H1 (cell line): ENCODE results near the gene PLEKHA5. TPM values are rescaled to one million over a fixed set of nuclear protein-coding genes. Genes with fewer than 3 reads are reported as not detected.

Experiments used
- CTCF ChIA-PET: fragments of 300-600 bp; sonication (Branson Sonifier 250); formaldehyde crosslinking; loops from one replicate; lab custom pipeline; 2021; ENCODE audit not compliant: partially characterized antibody; lab: Charles Lee
- POLR2A ChIA-PET: fragments of 300-600 bp; sonication (Branson Sonifier 250); formaldehyde crosslinking; loops from one replicate; lab custom pipeline; 2021; ENCODE audit warnings: inconsistent platforms; ENCODE audit not compliant: partially characterized antibody; lab: Charles Lee
- DNase-seq, 2 experiments: peaks; one replicate each; pipeline versions ENCODE4 v3.0.0 to v3.0.0-alpha.2; 2010 to 2022; ENCODE audit warnings: low spot score in 2 of 2, low read depth in 1 of 2, mixed read lengths in 1 of 2
- FAIRE-seq: peaks from 2 replicates; lab custom pipeline; 2011; peaks lifted over from hg19 to GRCh38; lab: Jason Lieb, UNC
- H2AFZ ChIP-seq: 2 replicates; pipeline ENCODE4 v1.8.1; 2012; ENCODE audit warnings: low read length, inconsistent platforms
- H2AK5ac ChIP-seq: 2 replicates; pipeline ENCODE4 v1.6.1; 2013; ENCODE audit warnings: low read depth, low read length
- H2BK120ac ChIP-seq: replicated peaks from 2 replicates; pipeline ENCODE3; 2013; ENCODE audit warnings: low read depth, low read length, inconsistent platforms
- H2BK12ac ChIP-seq: 2 replicates; pipeline ENCODE4 v1.6.1; 2013; ENCODE audit warnings: low read depth, low read length
- H2BK15ac ChIP-seq: 2 replicates; pipeline ENCODE4 v1.6.1; 2013; ENCODE audit warnings: low read length
- H2BK20ac ChIP-seq: 2 replicates; pipeline ENCODE4 v1.6.1; 2013; ENCODE audit warnings: low read length
- H2BK5ac ChIP-seq: 2 replicates; pipeline ENCODE4 v1.6.1; 2013; ENCODE audit warnings: low read depth, low read length
- H3K14ac ChIP-seq: 2 replicates; pipeline ENCODE4 v1.6.1; 2013; ENCODE audit warnings: inconsistent platforms; ENCODE audit not compliant: insufficient read length
- H3K18ac ChIP-seq: 2 replicates; pipeline ENCODE4 v1.6.1; 2013; ENCODE audit warnings: low read length; ENCODE audit errors: extremely low read depth
- H3K23ac ChIP-seq: 2 replicates; pipeline ENCODE4 v1.6.1; 2013; ENCODE audit warnings: inconsistent platforms; ENCODE audit not compliant: insufficient read length
- H3K23me2 ChIP-seq: 2 replicates; pipeline ENCODE4 v1.6.1; 2013; ENCODE audit warnings: low read depth, low read length
- H3K27ac ChIP-seq: 2 replicates; pipeline ENCODE4 v1.6.1; 2011; ENCODE audit warnings: low read depth, low read length, inconsistent platforms
- H3K27me3 ChIP-seq, 4 experiments: replicated peaks in 1 of 4; 1 replicate in 1 of 4; 2 replicates in 3 of 4; pipeline versions ENCODE4 v1.6.1 to v1.8.1; 2011 to 2013; ENCODE audit warnings: low read length in 3 of 4, mild to moderate bottlenecking in 3 of 4, inconsistent platforms in 2 of 4, mixed read lengths in 2 of 4, moderate library complexity in 1 of 4; ENCODE audit not compliant: control insufficient read depth in 3 of 4, insufficient read depth in 3 of 4; ENCODE audit errors: extremely low read depth in 1 of 4
- H3K36me3 ChIP-seq, 4 experiments: 2 replicates each; pipeline versions ENCODE4 v1.6.1 to v1.8.1; 2011 to 2013; ENCODE audit warnings: mild to moderate bottlenecking in 4 of 4, low read length in 3 of 4, moderate library complexity in 2 of 4, control low read depth in 1 of 4, inconsistent platforms in 1 of 4; ENCODE audit not compliant: insufficient read depth in 4 of 4, control insufficient read depth in 2 of 4
- H3K4ac ChIP-seq: replicated peaks from 2 replicates; pipeline ENCODE3; 2013; ENCODE audit warnings: low read length, low read depth, mixed read lengths, inconsistent platforms; ENCODE audit not compliant: insufficient read length
- H3K4me1 ChIP-seq, 4 experiments: replicated peaks in 1 of 4; 1 replicate in 1 of 4; 2 replicates in 3 of 4; pipeline versions ENCODE4 v1.6.1 to v1.8.1; 2011 to 2013; ENCODE audit warnings: low read length in 3 of 4, inconsistent platforms in 2 of 4, mixed read lengths in 1 of 4; ENCODE audit not compliant: insufficient read depth in 4 of 4, control insufficient read depth in 3 of 4
- H3K4me2 ChIP-seq, 2 experiments: 2 replicates each; pipeline versions ENCODE4 v1.6.1 to v1.8.1; 2011 to 2013; ENCODE audit warnings: low read depth in 2 of 2, low read length in 2 of 2, control low read depth in 1 of 2, inconsistent platforms in 1 of 2, mild to moderate bottlenecking in 1 of 2; ENCODE audit not compliant: insufficient read depth in 1 of 2
- H3K4me3 ChIP-seq, 4 experiments: fragments of 200-600, 300-600 bp in 1 of 4; sonication (generic), shearing (Covaris generic), sonication (Bioruptor Twin) in 1 of 4; 2 replicates each; pipeline versions ENCODE4 v1.5.1 to v1.8.1; 2011 to 2016; ENCODE audit warnings: low read length in 4 of 4, low read depth in 3 of 4, control low read depth in 2 of 4, inconsistent platforms in 2 of 4, mild to moderate bottlenecking in 2 of 4, mixed read lengths in 1 of 4, moderate library complexity in 1 of 4; ENCODE audit not compliant: insufficient read depth in 2 of 4; ENCODE audit errors: extremely low read depth in 1 of 4
- H3K56ac ChIP-seq: replicated peaks from 2 replicates; pipeline ENCODE3; 2013; ENCODE audit warnings: low read depth, mild to moderate bottlenecking, mixed read lengths, low read length, inconsistent platforms; ENCODE audit not compliant: insufficient read length
- H3K79me1 ChIP-seq: 2 replicates; pipeline ENCODE4 v1.6.1; 2013; ENCODE audit warnings: low read depth, low read length, control low read depth
- H3K79me2 ChIP-seq, 2 experiments: 2 replicates each; pipeline versions ENCODE4 v1.6.1 to v1.8.1; 2012 to 2013; ENCODE audit warnings: low read length in 2 of 2, mild to moderate bottlenecking in 2 of 2, inconsistent platforms in 1 of 2; ENCODE audit not compliant: insufficient read depth in 2 of 2, control insufficient read depth in 1 of 2
- H3K9ac ChIP-seq, 4 experiments: replicated peaks in 1 of 4; 1 replicate in 1 of 4; 2 replicates in 3 of 4; pipeline versions ENCODE4 v1.6.1 to v1.8.1; 2011 to 2013; ENCODE audit warnings: low read depth in 3 of 4, low read length in 3 of 4, control low read depth in 2 of 4, mild to moderate bottlenecking in 2 of 4, moderate library complexity in 2 of 4, inconsistent platforms in 1 of 4; ENCODE audit errors: extremely low read depth in 1 of 4
- H3K9me3 ChIP-seq, 2 experiments: 2 replicates each; pipeline versions ENCODE4 v1.6.1 to v1.8.1; 2012 to 2013; ENCODE audit warnings: mild to moderate bottlenecking in 2 of 2, moderate library complexity in 2 of 2, control low read depth in 1 of 2, inconsistent platforms in 1 of 2, low read depth in 1 of 2, low read length in 1 of 2, mixed read lengths in 1 of 2; ENCODE audit not compliant: insufficient read depth in 2 of 2
- H4K20me1 ChIP-seq, 2 experiments: replicated peaks in 1 of 2; 2 replicates each; pipeline versions ENCODE3 to v1.8.1; 2011 to 2013; ENCODE audit warnings: inconsistent platforms in 2 of 2, low read length in 2 of 2, mild to moderate bottlenecking in 1 of 2; ENCODE audit not compliant: insufficient read depth in 2 of 2, control insufficient read depth in 1 of 2
- H4K5ac ChIP-seq: 2 replicates; pipeline ENCODE4 v1.6.1; 2013; ENCODE audit warnings: low read length, low read depth, mixed read lengths, inconsistent platforms; ENCODE audit not compliant: insufficient read length
- H4K8ac ChIP-seq: 2 replicates; pipeline ENCODE4 v1.8.0; 2013; ENCODE audit warnings: mild to moderate bottlenecking, moderate library complexity, low read length, inconsistent platforms; ENCODE audit not compliant: insufficient read depth; ENCODE audit errors: extremely low read depth
- H4K91ac ChIP-seq: replicated peaks from 2 replicates; pipeline ENCODE3; 2013; ENCODE audit warnings: low read length, mixed read lengths, inconsistent platforms; ENCODE audit not compliant: insufficient read length
- ATF3 ChIP-seq: IDR thresholded peaks from 2 replicates; pipeline ENCODE4 v1.6.1; 2011; ENCODE audit warnings: low read depth, mild to moderate bottlenecking, low read length; ENCODE audit not compliant: insufficient read depth
- BACH1 ChIP-seq: IDR thresholded peaks from 2 replicates; pipeline ENCODE4 v1.6.1; 2012; ENCODE audit warnings: low read length, improper control_type of control experiment
- BCL11A ChIP-seq, 2 experiments: IDR thresholded peaks; one replicate each; pipeline ENCODE4 v1.6.1; 2011; ENCODE audit warnings: low read depth in 2 of 2, low read length in 2 of 2, mild to moderate bottlenecking in 2 of 2
- CTBP2 ChIP-seq: IDR thresholded peaks from 2 replicates; pipeline ENCODE4 v1.7.0; 2011; ENCODE audit warnings: borderline replicate concordance, mild to moderate bottlenecking, moderate library complexity, mixed read lengths, low read length; ENCODE audit not compliant: insufficient read depth, insufficient read length
- EGR1 ChIP-seq: IDR thresholded peaks from 2 replicates; pipeline ENCODE4 v1.6.1; 2011; ENCODE audit warnings: low read depth, low read length, borderline replicate concordance
- FOSL1 ChIP-seq: IDR thresholded peaks from 2 replicates; pipeline ENCODE4 v1.6.1; 2011; ENCODE audit warnings: mild to moderate bottlenecking, low read depth, low read length, moderate library complexity; ENCODE audit not compliant: insufficient read depth
- KDM1A ChIP-seq: fragments of 200-600, 300-600 bp; sonication (generic); IDR thresholded peaks from 2 replicates; pipeline ENCODE4 v1.7.1; 2016; ENCODE audit warnings: mild to moderate bottlenecking, low read length, borderline replicate concordance
- SIN3A ChIP-seq, 2 experiments: IDR thresholded peaks in 1 of 2; conservative IDR thresholded peaks in 1 of 2; 2 replicates each; pipeline ENCODE4 v1.6.1; 2011 to 2012; ENCODE audit warnings: low read length in 2 of 2, improper control_type of control experiment in 1 of 2, low read depth in 1 of 2, mild to moderate bottlenecking in 1 of 2
- SIRT6 ChIP-seq: IDR thresholded peaks from one replicate; pipeline ENCODE4 v1.7.1; 2012; ENCODE audit warnings: low read length, inconsistent platforms
- SUZ12 ChIP-seq: fragments of 200-600 bp; sonication (generic); IDR thresholded peaks from 2 replicates; pipeline ENCODE4 v1.6.1; 2012; ENCODE audit warnings: mild to moderate bottlenecking, inconsistent platforms, low read length, moderate library complexity, mixed read lengths
- TAF1 ChIP-seq: IDR thresholded peaks from 2 replicates; pipeline ENCODE4 v1.6.1; 2011; ENCODE audit warnings: mild to moderate bottlenecking, low read depth, low read length
- USF2 ChIP-seq: IDR thresholded peaks from 2 replicates; pipeline ENCODE4 v1.6.1; 2011; ENCODE audit warnings: low read length, improper control_type of control experiment
- WGBS, 2 experiments: shearing (Covaris generic) in 1 of 2; methylation state at CpG; one replicate each; pipeline versions ENCODE4 v1.1.6 to v1.1.7; 2013 to 2015; ENCODE audit warnings: low lambda C conversion rate in 2 of 2, mixed read lengths in 2 of 2, inconsistent platforms in 1 of 2, low coverage in 1 of 2, missing lambda C conversion rate in 1 of 2; ENCODE audit not compliant: insufficient replicate concordance in 2 of 2, insufficient coverage in 1 of 2, insufficient read length in 1 of 2; ENCODE audit errors: extremely low coverage in 1 of 2, missing lambda C conversion rate in 1 of 2; 5-methylcytosine and 5-hydroxymethylcytosine counted together
- polyA plus RNA-seq, 7 experiments: library from polyadenylated mRNA; depleted of rRNA in 3 of 7; stranded (reverse) in 5 of 7; unstranded in 2 of 7; fragments of >200 nt in 5 of 7; fragments of 200-250 nt in 2 of 7; gene quantifications; 1 replicate in 5 of 7; 2 replicates in 1 of 7; 4 replicates in 1 of 7; pipeline versions ENCODE4 v1.2.1 to v1.2.3, GENCODE V29; 2011 to 2013; ENCODE audit warnings: missing spikeins in 2 of 7, mixed read lengths in 2 of 7
- total RNA-seq: library from RNA; stranded (reverse); fragmentation: NEBNext Ultra II Directional; extraction: Animal tissue kit (Norgen Biotek cat#: 25700); gene quantifications from 2 replicates; pipeline ENCODE4 v1.2.1, GENCODE V29; 2021

The PLEKHA5 gene
- total and polyA plus RNA-seq, 2 of the 8 experiments (the other 6 are each of a cell fraction or from before 2014, with no cell fraction given), result 17.2 to 66.1 TPM

GRCh38 chr12:19390051-19390598 lies 260.6 kb downstream of the PLEKHA5 start:
- Histone ChIP-seq H3K27ac (no peak overlapping the region), H2BK15ac (no peak overlapping the region), H4K8ac (no peak overlapping the region), H2BK20ac (no peak overlapping the region), H3K9me3 (no peaks in the 10 kb centered on the region; a peak in 1 of 4 replicates), H3K4ac (no peak overlapping the region), H3K23ac (no peak overlapping the region), H3K14ac (no peak overlapping the region), H3K9ac (no peak overlapping the region), H3K27me3 (no peaks in the 10 kb centered on the region), H2BK120ac (no peak overlapping the region), H3K18ac (no peak overlapping the region), H4K20me1 (no peaks in the 10 kb centered on the region), H3K4me1 (no peaks in the 10 kb centered on the region), H2AK5ac (no peak overlapping the region), H3K4me2 (no peak overlapping the region), H3K79me2 (no peaks in the 10 kb centered on the region), H3K23me2 (no peaks in the 10 kb centered on the region), H4K5ac (no peak overlapping the region), H4K91ac (no peak overlapping the region), H2AFZ (no peak overlapping the region), H2BK5ac (no peak overlapping the region), H3K56ac (no peak overlapping the region), H2BK12ac (no peak overlapping the region), H3K36me3 (no peaks in the 10 kb centered on the region), H3K4me3 (no peak overlapping the region), H3K79me1 (no peaks in the 10 kb centered on the region)
- ChIA-PET POLR2A (interaction anchor here (0.7 to 1.5 kb wide), 2 partner anchors 13 to 150 kb away, joined by 3 read pairs; no protein-coding TSS in a partner anchor), CTCF (interaction anchor here (0.6 to 1.5 kb wide), 3 partner anchors 12 to 30 kb away, joined by 3 to 5 read pairs (median 4); no protein-coding TSS in a partner anchor)
- DNase-seq (no peak), FAIRE-seq (no peak)
- 89% methylated on average over 3 of the region's 3 CpGs; no CpG with 5 or more reads in 1 of the 2 experiments for WGBS, 2 experiments
- TF ChIP-seq BACH1 (no peak), BCL11A (IDR thresholded peaks at IDR 0.05; ENCODE audit: low read depth in 2 of 2, low read length in 2 of 2) (no peak), TAF1 (no peak), USF2 (no peak), FOSL1 (no peak), CTBP2 (no peak), ATF3 (no peak), SIRT6 (no peak), SIN3A (conservative IDR thresholded peaks at IDR 0.05 in 1 of 2, IDR thresholded peaks at IDR 0.05 in 1 of 2; ENCODE audit: low read depth in 1 of 2, low read length in 2 of 2) (no peak), SUZ12 (no peak), EGR1 (no peak), KDM1A (no peak)
